ENCODE results near the gene PRAMEF6. TPM values are rescaled to one million over a fixed set of nuclear protein-coding genes. Genes with fewer than 3 reads are reported as not detected.
"Not testable (repeated sequence)": the region's sequence is repeated elsewhere in the genome, so short reads cannot be mapped to it uniquely, and the experiment has no call there.

PRAMEF6 gene
- total RNA-seq, result not detected

GRCh38 chr1:12947480-12947879 lies at the start of gene PRAMEF6:
Gene PRAMEF6, minus strand, starts transcription at chr1:12947580. Its CDS starts 5,062 bp downstream, at chr1:12942518.
- in situ Hi-C loops (cut with MboI; ENCODE audit: low sequenced_read_pairs in 4 of 4); H3K36me3 ChIP-seq: not testable (repeated sequence)

GRCh38 chr1:12924368-12924767 lies 23.0 kb downstream of the PRAMEF6 start:
- H3K4me3 ChIP-seq; DNase-seq; intact Hi-C loops (cut with DNase I; ENCODE audit: low total_unique reads); H3K27ac ChIP-seq; ATAC-seq; H3K4me1 ChIP-seq; H3K27me3 ChIP-seq; H3K9me3 ChIP-seq; in situ Hi-C loops (cut with MboI; ENCODE audit: low sequenced_read_pairs in 4 of 4); H3K36me3 ChIP-seq: not testable (repeated sequence)

More at GRCh38 chr1:12947480-12947879, at the start of gene PRAMEF6:
- H3K9me3 ChIP-seq; H3K27me3 ChIP-seq; DNase-seq; H3K4me3 ChIP-seq; H3K4me1 ChIP-seq; ATAC-seq; intact Hi-C loops (cut with DNase I; ENCODE audit: low total_unique reads); H3K27ac ChIP-seq: not testable (repeated sequence)

- DNase-seq; in situ Hi-C loops (cut with MboI; ENCODE audit: low sequenced_read_pairs in 4 of 4); ATAC-seq; H3K27ac ChIP-seq; H3K36me3 ChIP-seq; intact Hi-C loops (cut with DNase I; ENCODE audit: low total_unique reads); H3K27me3 ChIP-seq; H3K9me3 ChIP-seq; H3K4me3 ChIP-seq; H3K4me1 ChIP-seq: not testable (repeated sequence)
- TF ChIP-seq CTCF (IDR thresholded peaks at IDR 0.05 in 4 of 5, conservative IDR thresholded peaks at IDR 0.05 in 1 of 5), result peak in 1 of 5 experiments; percentile 20
Observed at GRCh38 chr1:12921749-12922148, 25.6 kb downstream of the PRAMEF6 start.

GRCh38 chr1:12916310-12916709 lies 31.1 kb downstream of the PRAMEF6 start, which contains the start of gene PRAMEF7:
Gene PRAMEF7, plus strand, starts transcription at chr1:12916610. Its CDS starts 1,083 bp downstream, at chr1:12917693.
- in situ Hi-C loops (cut with MboI; ENCODE audit: low sequenced_read_pairs in 4 of 4); H3K27ac ChIP-seq; H3K27me3 ChIP-seq; ATAC-seq; intact Hi-C loops (cut with DNase I; ENCODE audit: low total_unique reads); H3K36me3 ChIP-seq; DNase-seq; H3K4me1 ChIP-seq; H3K4me3 ChIP-seq; H3K9me3 ChIP-seq: not testable (repeated sequence)

- H3K4me1 ChIP-seq; H3K9me3 ChIP-seq; H3K27ac ChIP-seq; H3K36me3 ChIP-seq; ATAC-seq; H3K4me3 ChIP-seq; H3K27me3 ChIP-seq; intact Hi-C loops (cut with DNase I; ENCODE audit: low total_unique reads); in situ Hi-C loops (cut with MboI; ENCODE audit: low sequenced_read_pairs in 4 of 4); DNase-seq: not testable (repeated sequence)
Observed at GRCh38 chr1:12903793-12904572, 43.4 kb downstream of the PRAMEF6 start.

GRCh38 chr1:12899186-12899585 lies 48.2 kb downstream of the PRAMEF6 start:
- DNase-seq; H3K9me3 ChIP-seq; H3K27ac ChIP-seq; H3K36me3 ChIP-seq; H3K4me1 ChIP-seq; H3K4me3 ChIP-seq; ATAC-seq; intact Hi-C loops (cut with DNase I; ENCODE audit: low total_unique reads); H3K27me3 ChIP-seq; in situ Hi-C loops (cut with MboI; ENCODE audit: low sequenced_read_pairs in 4 of 4): not testable (repeated sequence)

- H3K4me1 ChIP-seq; H3K36me3 ChIP-seq; H3K9me3 ChIP-seq; in situ Hi-C loops (cut with MboI; ENCODE audit: low sequenced_read_pairs in 4 of 4); H3K27me3 ChIP-seq; H3K4me3 ChIP-seq; ATAC-seq; intact Hi-C loops (cut with DNase I; ENCODE audit: low total_unique reads); H3K27ac ChIP-seq; DNase-seq: not testable (repeated sequence)
Observed at GRCh38 chr1:12898170-12898569, 49.2 kb downstream of the PRAMEF6 start, which contains the start of gene PRAMEF10. Gene PRAMEF10, minus strand, starts transcription at chr1:12898270. Its CDS starts 2,423 bp downstream, at chr1:12895847.

Other genes with a start within 250 kb of the PRAMEF6 start
- gene AADACL3, start 231.5 kb downstream of the PRAMEF6 start, total RNA-seq, result not detected
- gene CFAP107, start 201.4 kb downstream of the PRAMEF6 start, total RNA-seq, result not detected
- gene PRAMEF12, start 173.8 kb downstream of the PRAMEF6 start, total RNA-seq, result not detected
- not detected for gene PRAMEF1, start 156.2 kb downstream of the PRAMEF6 start, total RNA-seq
- gene PRAMEF11, start 116.2 kb downstream of the PRAMEF6 start, total RNA-seq, result not detected
- not detected for gene HNRNPCL1, start 98.9 kb downstream of the PRAMEF6 start, total RNA-seq
- not detected for gene PRAMEF2, start 90.5 kb downstream of the PRAMEF6 start, total RNA-seq
- not detected for gene PRAMEF4, start 61.4 kb downstream of the PRAMEF6 start, total RNA-seq
- gene PRAMEF10, start 49.3 kb downstream of the PRAMEF6 start, total RNA-seq, result not detected
- gene PRAMEF7, start 31.0 kb downstream of the PRAMEF6 start, total RNA-seq, result not detected
- not detected for gene PRAMEF27, start 109.0 kb upstream of the PRAMEF6 start, total RNA-seq
- not detected for gene HNRNPCL3, start 113.2 kb upstream of the PRAMEF6 start, total RNA-seq
- gene PRAMEF25, start 123.2 kb upstream of the PRAMEF6 start, total RNA-seq, result not detected
- gene HNRNPCL2, start 169.3 kb upstream of the PRAMEF6 start, total RNA-seq, result not detected
- not detected for gene PRAMEF26, start 208.4 kb upstream of the PRAMEF6 start, total RNA-seq
- not detected for gene HNRNPCL4, start 218.1 kb upstream of the PRAMEF6 start, total RNA-seq
- gene PRAMEF9, start 224.3 kb upstream of the PRAMEF6 start, total RNA-seq, result not detected

Measured in gastrocnemius medialis (tissue), 4 donors.